ENCODE results near the gene KIAA1217.
A peak's percentile ranks its signal among the peaks of the same experiment; 100 is the strongest.

The KIAA1217 gene, protein sequence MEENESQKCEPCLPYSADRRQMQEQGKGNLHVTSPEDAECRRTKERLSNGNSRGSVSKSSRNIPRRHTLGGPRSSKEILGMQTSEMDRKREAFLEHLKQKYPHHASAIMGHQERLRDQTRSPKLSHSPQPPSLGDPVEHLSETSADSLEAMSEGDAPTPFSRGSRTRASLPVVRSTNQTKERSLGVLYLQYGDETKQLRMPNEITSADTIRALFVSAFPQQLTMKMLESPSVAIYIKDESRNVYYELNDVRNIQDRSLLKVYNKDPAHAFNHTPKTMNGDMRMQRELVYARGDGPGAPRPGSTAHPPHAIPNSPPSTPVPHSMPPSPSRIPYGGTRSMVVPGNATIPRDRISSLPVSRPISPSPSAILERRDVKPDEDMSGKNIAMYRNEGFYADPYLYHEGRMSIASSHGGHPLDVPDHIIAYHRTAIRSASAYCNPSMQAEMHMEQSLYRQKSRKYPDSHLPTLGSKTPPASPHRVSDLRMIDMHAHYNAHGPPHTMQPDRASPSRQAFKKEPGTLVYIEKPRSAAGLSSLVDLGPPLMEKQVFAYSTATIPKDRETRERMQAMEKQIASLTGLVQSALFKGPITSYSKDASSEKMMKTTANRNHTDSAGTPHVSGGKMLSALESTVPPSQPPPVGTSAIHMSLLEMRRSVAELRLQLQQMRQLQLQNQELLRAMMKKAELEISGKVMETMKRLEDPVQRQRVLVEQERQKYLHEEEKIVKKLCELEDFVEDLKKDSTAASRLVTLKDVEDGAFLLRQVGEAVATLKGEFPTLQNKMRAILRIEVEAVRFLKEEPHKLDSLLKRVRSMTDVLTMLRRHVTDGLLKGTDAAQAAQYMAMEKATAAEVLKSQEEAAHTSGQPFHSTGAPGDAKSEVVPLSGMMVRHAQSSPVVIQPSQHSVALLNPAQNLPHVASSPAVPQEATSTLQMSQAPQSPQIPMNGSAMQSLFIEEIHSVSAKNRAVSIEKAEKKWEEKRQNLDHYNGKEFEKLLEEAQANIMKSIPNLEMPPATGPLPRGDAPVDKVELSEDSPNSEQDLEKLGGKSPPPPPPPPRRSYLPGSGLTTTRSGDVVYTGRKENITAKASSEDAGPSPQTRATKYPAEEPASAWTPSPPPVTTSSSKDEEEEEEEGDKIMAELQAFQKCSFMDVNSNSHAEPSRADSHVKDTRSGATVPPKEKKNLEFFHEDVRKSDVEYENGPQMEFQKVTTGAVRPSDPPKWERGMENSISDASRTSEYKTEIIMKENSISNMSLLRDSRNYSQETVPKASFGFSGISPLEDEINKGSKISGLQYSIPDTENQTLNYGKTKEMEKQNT (N-terminal part only)

DNA sequence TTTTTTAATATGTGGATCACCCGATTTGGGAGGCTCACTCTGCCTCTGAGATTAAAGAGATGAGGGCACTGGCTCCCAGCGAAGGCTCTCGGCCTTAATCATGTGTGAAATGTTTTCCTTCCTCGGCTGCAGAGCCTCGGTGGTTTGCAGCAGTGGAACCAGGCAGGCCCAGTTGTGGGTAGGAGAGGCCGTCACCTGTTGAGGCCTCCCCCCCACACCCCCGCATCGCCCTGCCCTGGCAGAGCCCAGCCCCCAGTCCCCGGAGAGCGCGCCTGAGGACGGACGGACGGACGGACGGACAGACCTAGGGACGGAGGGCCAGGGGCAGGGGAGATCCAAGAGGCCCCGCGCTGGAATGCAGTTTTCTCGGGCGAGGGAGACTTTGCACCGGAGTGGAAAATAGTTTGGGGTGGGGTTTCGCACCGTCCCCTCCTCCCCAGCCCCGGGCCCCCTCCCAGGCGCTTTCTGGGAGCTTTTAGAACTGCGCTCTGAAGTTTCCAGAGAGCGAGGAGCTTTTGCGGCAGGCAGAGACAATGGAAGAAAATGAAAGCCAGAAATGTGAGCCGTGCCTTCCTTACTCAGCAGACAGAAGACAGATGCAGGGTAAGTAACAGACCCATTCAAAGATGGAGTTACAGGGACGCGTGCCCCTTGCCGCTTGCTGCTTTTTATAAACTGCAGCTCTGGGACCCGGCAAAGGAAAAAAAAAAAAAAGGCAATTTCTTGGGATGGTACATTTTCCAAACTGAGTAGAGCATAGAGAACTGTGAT lies at the start of gene KIAA1217:
KIAA1217 (plus strand) TSS at position 478 of the 771 bp plus-strand sequence; CDS start at position 534, 56 bp downstream.
- ATAC-seq, result no peak

DNA sequence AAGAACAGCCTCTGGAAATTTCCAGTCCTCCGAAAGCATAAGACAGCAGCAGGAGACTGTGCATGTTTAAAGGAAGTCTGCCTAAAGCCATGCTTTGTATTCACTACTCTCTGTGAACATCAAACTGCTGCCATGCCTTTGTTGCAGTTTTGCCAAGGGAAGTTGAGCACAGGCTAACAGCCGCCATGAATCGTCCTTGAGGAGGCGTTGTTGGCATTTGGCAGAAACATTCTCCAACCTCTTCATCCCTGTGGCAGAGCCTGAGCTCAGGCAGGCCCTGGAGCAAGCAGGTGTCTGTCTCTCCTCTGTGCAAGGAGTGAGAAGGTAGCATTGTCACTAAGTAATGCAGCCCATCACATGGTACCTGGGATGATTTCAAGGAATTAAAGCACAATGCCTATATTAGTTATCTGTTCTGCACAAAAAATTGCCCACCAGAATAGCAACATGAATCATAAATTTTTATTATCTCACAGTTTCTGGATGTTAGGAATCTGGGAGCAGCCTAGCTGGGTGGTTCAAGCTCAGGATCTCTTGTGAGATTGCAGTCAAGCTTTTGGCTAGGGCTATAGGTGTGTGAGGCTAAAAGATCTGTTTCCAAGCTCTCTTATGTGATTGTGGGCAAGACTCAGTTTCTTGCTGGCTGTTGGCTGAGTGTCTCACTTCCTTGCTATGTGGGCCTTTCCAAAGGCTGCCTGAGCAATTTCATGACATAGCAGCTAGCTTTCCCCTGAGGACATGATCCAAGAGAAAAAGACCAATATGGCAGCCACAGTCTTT lies 46.5 kb upstream of the KIAA1217 start:
- DNase-seq (no peak), ATAC-seq (no peak)

More for the DNA sequence above, at the start of gene KIAA1217:
- DNase-seq, result peak; percentile 17

DNA sequence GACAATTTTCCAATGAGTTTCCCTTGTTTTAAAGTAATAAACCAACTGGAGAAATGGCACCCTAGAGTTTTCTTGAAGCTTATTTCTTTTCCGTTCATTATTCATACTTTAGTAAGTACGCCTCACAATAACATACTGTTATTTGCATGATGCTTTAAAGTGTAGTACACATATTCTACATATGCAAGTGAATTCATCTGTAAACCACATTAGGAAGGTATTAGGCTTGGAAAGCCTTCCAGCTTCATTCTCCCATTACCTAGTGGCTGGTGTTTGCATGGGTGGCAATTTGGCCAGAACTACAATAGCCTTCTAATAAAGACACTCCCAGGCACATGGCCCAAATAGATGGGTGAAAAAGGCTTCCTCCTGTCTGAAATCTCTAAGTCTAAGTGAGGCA lies 45.5 kb upstream of the KIAA1217 start:
- no peak for ATAC-seq
- DNase-seq, result no peak

DNA sequence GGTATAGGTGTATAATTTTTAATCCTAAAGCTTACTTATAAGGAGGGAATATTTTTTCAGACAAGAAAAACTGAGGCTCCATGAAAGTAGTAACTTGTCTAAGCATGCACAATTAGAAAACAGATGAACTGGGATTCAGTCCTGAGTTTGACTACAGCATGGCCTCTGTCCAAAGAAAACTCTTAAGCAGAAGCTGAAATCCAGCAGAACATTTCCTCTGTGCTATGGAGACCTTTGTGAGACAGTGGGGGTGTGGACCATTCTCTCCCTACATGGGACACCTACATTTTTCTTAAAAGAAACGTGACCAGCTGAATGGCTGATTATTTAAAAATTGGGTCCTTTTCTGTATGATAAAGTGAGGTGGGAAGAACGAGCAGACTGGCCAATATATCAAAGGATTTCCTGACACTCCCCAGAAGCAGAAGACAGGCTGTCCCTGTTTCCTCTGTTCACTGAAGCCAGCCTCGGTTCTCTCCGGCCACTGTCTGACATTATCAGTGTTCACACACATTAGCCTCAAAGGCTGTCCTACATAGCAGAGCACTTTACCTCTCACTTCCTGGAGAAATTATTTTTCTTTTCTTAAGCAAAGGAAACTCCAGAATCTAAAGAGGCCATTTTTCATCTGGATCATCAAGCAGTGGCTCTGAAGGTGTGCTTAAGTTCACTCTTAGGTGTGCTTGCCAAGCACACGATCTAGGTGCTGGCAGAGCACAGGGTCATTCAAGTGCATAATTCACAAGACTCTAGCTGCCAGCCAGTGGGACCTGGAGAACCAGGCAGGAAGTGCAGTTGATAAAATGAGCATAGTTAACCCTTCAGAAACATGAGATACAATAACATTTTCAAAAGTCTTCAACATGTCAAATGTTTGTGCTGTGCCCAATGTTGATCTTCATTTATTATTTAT lies 40.4 kb upstream of the KIAA1217 start:
- ATAC-seq, result no peak

DNA sequence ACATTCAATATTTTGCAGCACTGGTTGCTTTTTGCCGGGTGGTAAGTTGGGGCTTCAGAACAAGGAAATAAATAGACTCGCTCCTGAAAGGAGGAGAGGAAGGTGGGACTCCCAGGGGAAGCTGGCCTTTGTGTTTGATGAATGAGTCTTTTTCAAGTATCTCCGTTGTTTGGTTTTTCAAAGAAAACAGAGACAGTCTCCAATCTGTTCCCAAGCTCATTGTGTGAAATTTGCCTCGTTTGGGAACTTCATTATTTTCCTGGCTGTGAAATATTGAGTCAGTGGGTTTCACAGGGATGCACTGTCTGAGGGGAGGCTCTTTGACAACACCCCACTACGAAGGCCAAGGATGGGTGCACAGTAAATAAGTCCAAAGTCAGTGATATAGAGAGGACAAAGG lies 38.7 kb upstream of the KIAA1217 start:
- no peak for ATAC-seq
- no peak for DNase-seq

More for the DNA sequence above, 40.4 kb upstream of the KIAA1217 start:
- no peak for DNase-seq

DNA sequence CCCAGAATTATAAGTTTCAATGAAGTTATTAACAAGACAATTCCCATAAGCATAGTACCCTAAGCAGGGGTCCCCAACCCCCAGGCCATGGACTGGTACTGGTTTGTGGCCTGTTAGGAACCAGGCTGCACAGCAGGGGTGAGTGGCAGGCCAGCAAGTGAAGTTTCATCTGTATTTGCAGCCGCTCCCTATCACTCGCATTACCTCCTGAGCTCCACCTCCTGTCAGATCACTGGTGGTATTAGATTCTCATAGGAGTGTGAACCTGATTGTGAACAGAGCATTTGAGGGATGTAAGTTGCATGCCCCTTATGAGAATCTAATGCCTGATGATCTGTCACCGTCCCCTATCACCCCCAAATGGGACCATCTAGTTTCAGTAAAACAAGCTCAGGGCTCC lies 36.0 kb upstream of the KIAA1217 start:
- ATAC-seq, result no peak

DNA sequence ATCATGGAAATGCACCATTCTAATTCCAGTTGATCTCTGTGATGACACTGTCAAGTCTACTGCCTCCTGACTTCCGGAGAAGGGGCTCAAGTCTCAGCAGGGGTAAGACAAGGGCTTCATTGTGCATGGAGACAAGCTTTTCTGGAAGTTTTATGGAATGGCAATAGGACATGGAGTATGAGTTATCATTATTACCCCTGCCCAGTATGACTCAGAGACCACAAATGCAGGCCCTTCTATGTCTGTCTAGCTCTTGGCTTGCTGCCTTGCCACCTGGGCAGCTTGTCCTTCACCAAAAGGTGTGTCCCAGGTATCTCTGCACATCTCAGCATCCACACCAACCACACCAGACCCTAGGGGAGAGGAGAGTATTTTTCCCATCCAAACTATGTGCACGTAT lies 34.9 kb upstream of the KIAA1217 start:
- no peak for DNase-seq
- ATAC-seq, result no peak

More for the DNA sequence above, 36.0 kb upstream of the KIAA1217 start:
- no peak for DNase-seq

DNA sequence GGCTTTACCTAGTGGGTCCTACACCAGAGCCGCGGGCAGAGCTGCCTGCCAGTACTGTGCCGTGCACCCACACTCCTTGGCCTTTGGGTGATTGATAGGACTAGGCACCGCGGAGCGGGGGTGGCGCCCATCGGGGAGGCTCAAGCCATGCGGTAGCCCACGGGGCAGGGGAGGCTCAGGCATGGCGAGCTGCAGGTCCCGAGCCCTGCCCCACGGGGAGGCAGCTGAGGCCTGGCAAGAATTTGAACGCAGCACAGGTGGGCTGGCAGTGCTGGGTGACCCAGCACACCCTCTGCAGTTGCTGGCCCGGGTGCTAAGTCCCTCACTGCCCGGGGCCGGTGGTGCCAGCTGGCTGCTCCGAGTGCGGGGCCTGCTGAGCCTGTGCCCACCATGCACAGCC lies 32.3 kb upstream of the KIAA1217 start:
- DNase-seq (no peak), ATAC-seq (no peak)

DNA sequence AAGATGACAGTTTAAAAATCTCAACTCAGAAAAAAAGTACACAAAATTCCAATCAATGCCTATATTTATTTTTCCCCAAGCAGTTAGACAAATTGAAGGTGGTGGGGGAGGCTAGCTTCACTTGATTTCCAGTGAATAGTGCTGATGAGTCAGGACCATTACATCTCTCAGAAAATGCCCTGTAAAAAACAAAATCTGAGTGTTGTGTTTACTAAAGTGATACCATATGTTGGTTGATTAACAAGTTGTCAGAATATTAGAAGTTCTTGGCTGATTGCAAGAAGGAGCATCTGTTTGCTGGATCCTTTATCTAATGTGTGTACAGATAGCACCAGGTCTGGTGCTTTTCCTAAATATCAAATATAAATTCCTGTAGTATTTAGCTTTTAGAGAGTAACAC lies 31.3 kb upstream of the KIAA1217 start:
- ATAC-seq (no peak), DNase-seq (no peak)

DNA sequence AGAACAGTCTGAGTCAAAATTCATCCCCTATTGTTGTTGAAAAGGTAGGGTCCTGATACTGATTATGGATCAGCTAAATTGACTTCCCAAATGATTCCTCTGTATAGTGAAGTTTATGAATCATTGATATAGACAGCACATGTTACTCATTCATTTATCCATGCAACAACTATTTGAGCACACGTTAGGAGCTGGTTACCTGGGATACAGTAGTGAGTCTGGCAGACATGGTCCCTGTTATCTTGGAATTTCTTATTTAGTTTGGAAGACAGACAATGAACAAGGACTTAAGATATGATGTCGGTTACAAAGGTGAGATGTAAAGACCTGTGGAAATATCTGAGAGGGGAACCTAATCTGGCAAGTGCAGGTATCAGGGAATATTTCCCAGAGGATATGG lies 28.0 kb upstream of the KIAA1217 start:
- DNase-seq, result no peak
- ATAC-seq, result no peak

DNA sequence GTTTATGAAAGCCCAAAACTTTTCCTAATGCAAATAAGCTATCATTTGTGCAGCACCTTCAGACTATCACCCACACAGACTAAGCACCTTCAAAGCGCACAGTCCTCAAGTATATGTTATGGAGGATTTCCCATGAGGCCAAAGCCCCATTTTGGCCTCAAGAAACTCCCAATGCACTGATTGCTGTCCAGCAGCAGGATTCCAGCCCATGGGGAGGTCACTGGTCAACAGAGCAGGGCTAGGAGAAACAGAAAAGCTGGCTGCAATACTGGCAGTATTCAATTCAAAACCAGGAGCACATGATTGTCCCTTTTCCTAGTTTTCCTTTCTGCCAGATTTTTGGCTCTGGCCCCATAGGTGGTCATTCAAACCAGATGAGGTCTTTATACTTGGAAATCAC lies 24.5 kb upstream of the KIAA1217 start:
- no peak for DNase-seq
- ATAC-seq, result no peak

DNA sequence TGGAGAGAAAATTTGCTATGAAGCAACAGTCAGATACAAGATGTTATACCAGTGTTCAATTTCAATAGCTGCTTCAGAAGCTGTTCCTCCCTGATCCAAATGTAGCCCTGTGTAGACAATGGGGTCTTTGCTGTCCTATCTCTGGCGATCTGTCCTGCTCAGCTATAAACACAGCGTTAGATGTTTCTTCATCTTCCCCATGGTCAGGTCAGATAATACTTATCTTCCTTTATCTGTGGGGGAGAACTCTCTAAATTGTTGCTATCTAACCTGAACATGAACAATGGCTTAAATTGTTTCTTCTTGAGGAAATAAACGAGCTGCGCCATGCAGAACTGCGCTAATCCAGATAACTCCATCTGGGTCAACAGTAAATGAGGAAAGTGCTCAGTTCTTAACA lies 15.6 kb upstream of the KIAA1217 start:
- ATAC-seq (no peak), DNase-seq (no peak)

DNA sequence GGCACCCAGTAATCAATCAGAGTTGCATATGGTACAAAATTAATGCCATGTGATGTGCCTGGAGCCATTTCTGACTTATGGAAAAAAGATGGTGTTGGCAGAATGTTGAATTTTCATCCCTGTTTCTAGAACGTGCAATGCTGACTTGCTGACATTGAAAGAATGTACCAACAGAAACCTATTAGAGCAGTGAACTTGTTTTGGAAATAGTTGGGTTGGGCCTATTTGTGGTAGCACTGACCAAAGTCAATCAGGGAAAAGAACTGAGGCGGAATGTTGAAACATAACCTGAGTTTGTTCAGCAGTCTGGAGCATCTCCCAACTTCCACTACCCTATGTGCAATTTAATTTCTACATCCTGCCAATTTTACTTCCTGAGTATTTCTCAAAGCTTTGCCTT lies 11.7 kb upstream of the KIAA1217 start:
- DNase-seq, result no peak
- ATAC-seq, result no peak

DNA sequence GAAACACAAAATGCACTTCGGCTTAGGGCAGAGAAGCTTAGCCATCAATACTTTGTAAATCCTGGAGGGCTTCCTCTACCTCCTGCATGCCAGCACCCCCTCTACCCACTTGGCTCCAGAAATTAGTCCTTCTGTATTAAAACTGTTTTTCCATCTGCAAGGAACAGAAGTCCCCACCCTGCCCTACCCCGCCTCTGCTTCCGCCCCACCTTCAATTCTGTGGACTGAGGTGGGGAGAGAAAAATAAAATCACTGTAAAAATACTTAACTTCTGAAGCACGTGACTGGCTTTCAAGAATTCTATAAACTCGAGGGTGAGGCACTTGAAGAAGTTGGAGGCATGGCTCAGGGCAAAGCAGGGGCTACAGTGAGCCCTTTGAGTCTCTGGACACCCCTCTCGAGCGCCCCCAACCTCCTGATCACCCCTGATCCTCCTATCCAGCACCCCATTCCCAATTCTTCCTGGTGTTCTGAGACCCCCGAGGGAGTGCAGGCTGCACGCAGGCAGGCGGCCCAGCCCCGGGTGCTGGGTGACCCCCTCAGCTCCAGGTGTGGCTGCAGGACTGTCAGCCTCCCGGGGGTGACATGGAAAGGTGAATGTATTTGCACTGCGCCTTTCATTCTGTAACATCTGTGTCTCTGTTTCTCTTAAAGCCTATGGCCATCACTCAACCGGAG lies 7.3 kb upstream of the KIAA1217 start:
- DNase-seq, result no peak
- no peak for ATAC-seq

DNA sequence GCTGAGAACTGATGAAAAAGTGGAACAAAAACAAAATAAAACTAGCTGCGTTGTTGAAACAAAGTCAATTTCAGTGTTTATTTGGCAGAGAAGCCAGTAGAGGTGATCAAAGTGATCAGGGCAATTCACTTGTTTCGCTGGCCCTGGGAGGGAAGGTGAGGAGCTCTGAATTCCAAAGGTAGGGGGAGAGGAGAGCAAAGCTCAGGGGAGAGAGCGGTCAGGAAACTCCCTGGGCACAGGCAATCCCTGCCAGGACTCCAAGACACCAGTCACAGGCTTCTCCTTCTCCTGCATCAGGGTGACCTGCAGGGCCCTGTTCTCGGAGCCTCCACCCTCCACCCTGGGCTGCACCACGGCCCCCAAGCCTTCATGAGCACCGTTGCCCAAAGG lies 6.8 kb upstream of the KIAA1217 start:
- DNase-seq (no peak), ATAC-seq (no peak)

DNA sequence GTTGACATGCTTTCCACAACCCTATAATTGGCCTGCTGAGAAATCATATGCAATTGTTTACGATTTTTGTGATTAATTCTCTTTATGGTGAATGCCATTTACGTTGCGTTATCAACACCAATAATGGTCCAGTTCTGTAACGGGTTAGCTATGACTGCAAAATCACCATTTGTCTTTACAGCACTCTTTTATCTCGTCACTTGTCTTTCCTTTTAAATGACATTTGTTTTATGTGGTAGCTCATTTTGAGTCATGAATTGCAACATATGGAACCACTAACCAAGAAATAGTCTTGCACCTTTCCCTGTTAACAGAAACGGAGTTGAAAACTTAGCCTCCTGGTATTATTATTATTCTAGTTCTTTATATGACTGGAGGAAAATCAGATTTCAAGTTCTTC lies 3.1 kb upstream of the KIAA1217 start:
- ATAC-seq, result no peak

DNA sequence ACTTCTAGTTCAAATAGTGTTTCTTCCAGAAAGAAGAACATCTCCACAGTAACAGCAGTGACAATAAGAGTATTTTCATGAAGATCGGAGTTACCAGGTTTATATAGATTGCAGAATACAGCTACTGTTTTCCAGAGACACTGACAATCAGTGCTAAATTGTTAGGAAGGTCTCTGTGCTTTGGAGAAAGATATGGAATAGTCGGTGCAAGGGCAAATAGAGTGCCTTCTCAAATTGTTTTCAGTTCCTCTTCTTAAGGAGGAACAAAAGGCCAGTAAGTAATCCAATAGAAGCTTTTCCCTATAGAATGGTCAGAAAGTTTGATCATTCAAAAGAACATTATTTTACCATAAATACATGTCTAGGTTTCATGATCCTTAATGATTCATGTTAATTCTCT lies 2.6 kb upstream of the KIAA1217 start:
- no peak for ATAC-seq
- no peak for DNase-seq

More for the DNA sequence above, 3.1 kb upstream of the KIAA1217 start:
- DNase-seq, result no peak

DNA sequence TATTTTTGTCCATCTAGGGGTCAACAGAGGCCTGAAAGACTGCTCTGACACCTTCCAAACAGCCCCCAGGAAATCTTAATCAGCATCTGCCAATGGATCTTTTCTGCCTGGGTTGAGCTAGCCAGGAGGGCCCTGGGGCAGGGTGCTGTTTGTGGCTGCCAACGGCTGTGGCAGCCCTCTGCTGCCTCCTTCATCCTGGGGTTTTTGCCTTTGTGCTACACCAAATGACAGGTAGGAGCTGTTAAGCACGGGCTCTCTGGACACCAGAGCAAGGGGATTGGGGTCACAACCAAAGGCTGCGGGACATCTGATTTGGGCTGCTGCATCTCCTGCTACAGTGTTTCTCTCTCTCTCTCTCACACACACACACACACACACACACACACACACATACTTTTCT lies 2.0 kb upstream of the KIAA1217 start:
- DNase-seq (no peak), ATAC-seq (no peak)

DNA sequence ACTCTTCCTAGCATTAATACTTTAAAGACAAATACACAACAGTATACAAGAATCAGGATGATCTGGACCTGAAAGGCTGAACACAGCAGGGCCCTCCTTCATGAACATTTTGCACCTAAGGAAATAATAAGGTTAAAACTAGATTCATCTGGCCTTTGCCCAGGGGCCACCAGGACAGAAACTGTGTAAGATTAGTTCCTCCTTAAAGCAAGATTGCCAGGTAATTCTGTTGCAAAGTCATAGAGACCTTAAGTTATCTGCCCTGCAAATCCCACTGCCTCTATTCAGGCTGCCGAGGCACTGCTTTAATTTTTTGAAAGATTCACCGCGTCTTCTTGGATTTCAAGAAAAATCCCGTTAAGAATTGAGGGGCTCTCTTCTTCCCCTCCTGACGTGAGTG lies 1.6 kb upstream of the KIAA1217 start:
- DNase-seq (no peak), ATAC-seq (no peak)

All from stimulated activated naive CD8-positive, alpha-beta T cell treated with anti-CD3 and anti-CD28 coated beads, Interleukin-15, Interleukin-2, amounts not matched to agents 100 U/mL and 50 U/mL, for 24 hours (primary cell).